HL-60 (cell line): Measurements from ENCODE around the gene POMT2.

ENCODE experiments used
- POLR2AphosphoS5 ChIP-seq: IDR thresholded peaks from 2 replicates; pipeline ENCODE4 v1.6.1; 2012; ENCODE audit warnings: low read depth
- REST ChIP-seq: IDR thresholded peaks from 2 replicates; pipeline ENCODE4 v1.6.1; 2012; ENCODE audit warnings: low read depth; ENCODE audit not compliant: insufficient replicate concordance
- SPI1 ChIP-seq: IDR thresholded peaks from 2 replicates; pipeline ENCODE4 v1.6.1; 2012; ENCODE audit warnings: low read depth, mild to moderate bottlenecking, borderline replicate concordance
- TF ChIP-seq, protein P1 (sequence below): IDR thresholded peaks from one replicate; pipeline ENCODE4 v1.5.1; 2011; ENCODE audit warnings: low read length, control low read depth, inconsistent platforms; ENCODE audit not compliant: insufficient read depth

- TF ChIP-seq, protein P1, sequence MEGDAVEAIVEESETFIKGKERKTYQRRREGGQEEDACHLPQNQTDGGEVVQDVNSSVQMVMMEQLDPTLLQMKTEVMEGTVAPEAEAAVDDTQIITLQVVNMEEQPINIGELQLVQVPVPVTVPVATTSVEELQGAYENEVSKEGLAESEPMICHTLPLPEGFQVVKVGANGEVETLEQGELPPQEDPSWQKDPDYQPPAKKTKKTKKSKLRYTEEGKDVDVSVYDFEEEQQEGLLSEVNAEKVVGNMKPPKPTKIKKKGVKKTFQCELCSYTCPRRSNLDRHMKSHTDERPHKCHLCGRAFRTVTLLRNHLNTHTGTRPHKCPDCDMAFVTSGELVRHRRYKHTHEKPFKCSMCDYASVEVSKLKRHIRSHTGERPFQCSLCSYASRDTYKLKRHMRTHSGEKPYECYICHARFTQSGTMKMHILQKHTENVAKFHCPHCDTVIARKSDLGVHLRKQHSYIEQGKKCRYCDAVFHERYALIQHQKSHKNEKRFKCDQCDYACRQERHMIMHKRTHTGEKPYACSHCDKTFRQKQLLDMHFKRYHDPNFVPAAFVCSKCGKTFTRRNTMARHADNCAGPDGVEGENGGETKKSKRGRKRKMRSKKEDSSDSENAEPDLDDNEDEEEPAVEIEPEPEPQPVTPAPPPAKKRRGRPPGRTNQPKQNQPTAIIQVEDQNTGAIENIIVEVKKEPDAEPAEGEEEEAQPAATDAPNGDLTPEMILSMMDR = no peak
- TF ChIP-seq POLR2AphosphoS5 (no peak), REST (no peak), SPI1 (no peak)
Measured at GRCh38 chr14:77355811-77356210, 35.1 kb upstream of the POMT2 start.
